ENCODE results near the gene FIGNL2.
"Not testable (repeated sequence)": the region's sequence is repeated elsewhere in the genome, so short reads cannot be mapped to it uniquely, and the experiment has no call there.

The FIGNL2 gene

GRCh38 chr12:51818566-51819300, 29.8 kb downstream of the FIGNL2 start:
- DNase-seq: no peak

- no peak for DNase-seq
These were observed 30.4 kb downstream of the FIGNL2 start for GRCh38 chr12:51818086-51818485.

GRCh38 chr12:51817027-51817953, 31.2 kb downstream of the FIGNL2 start:
- no peak for DNase-seq

- DNase-seq: no peak
These were observed 32.9 kb downstream of the FIGNL2 start for GRCh38 chr12:51815571-51815970.

GRCh38 chr12:51814311-51815088, 34.0 kb downstream of the FIGNL2 start:
- DNase-seq: peak in 39 of 56 donors; percentile 13 to 79 (median 46)

GRCh38 chr12:51813931-51814310, 34.6 kb downstream of the FIGNL2 start:
- no peak for DNase-seq

- DNase-seq: no peak
These were observed 35.6 kb downstream of the FIGNL2 start for GRCh38 chr12:51812871-51813270.

- DNase-seq: no peak
These were observed 37.0 kb downstream of the FIGNL2 start for GRCh38 chr12:51811203-51812202.

GRCh38 chr12:51809193-51809592, 39.3 kb downstream of the FIGNL2 start:
- DNase-seq: no peak

GRCh38 chr12:51806896-51807295, 41.6 kb downstream of the FIGNL2 start:
- DNase-seq: no peak

- no peak for DNase-seq
These were observed 47.5 kb downstream of the FIGNL2 start for GRCh38 chr12:51801027-51801426.

- DNase-seq: no peak
These were observed 50.0 kb downstream of the FIGNL2 start for GRCh38 chr12:51798501-51798900.

GRCh38 chr12:51798051-51798450, 50.5 kb downstream of the FIGNL2 start:
- not testable (repeated sequence) for DNase-seq

- no peak for DNase-seq
These were observed 51.2 kb downstream of the FIGNL2 start for GRCh38 chr12:51797301-51797700.

- DNase-seq: no peak
These were observed 55.3 kb downstream of the FIGNL2 start for GRCh38 chr12:51793201-51793600.

- no peak for DNase-seq
These were observed 56.1 kb downstream of the FIGNL2 start for GRCh38 chr12:51792417-51792816.

GRCh38 chr12:51788876-51789275, 59.6 kb downstream of the FIGNL2 start:
- no peak for DNase-seq

- no peak for DNase-seq
These were observed 62.6 kb downstream of the FIGNL2 start for GRCh38 chr12:51785906-51786305.

GRCh38 chr12:51784688-51785087, 63.8 kb downstream of the FIGNL2 start:
- no peak for DNase-seq

- DNase-seq: no peak
These were observed 68.6 kb downstream of the FIGNL2 start for GRCh38 chr12:51779876-51780275.

Measured in amygdala (tissue), 56 donors.